HepG2 (cell line): ENCODE results near the gene DCLRE1C. TPM values are rescaled to one million over a fixed set of nuclear protein-coding genes. Genes with fewer than 3 reads are reported as not detected.
A peak's percentile ranks its signal among the peaks of the same experiment; 100 is the strongest.

ENCODE experiments used
- ATAC-seq: fragments of 200-7000 bp; cut with Tn5 transposase; 3 replicates; pipeline ENCODE4 v1.9.1; 2020; ENCODE audit warnings: mild to moderate bottlenecking, moderate library complexity
- BruUV-seq: library from RNA; stranded (reverse); fragments of 400-500 nt; replicated peaks from 2 replicates; lab custom pipeline; 2021; lab: Mats Ljungman, UMichigan
- CTCF ChIA-PET: fragments of 300-600 bp; formaldehyde crosslinking; extraction: SDS; loops from one replicate; lab custom pipeline; 2021; ENCODE audit warnings: low total read pairs, inconsistent platforms, low intra/inter-chr PET ratio; lab: Yijun Ruan, JAX
- POLR2A ChIA-PET: fragments of 350-600 bp; sonication (Branson Sonifier 250); formaldehyde crosslinking; loops from one replicate; lab custom pipeline; 2020; ENCODE audit warnings: antibody characterized with exemption, inconsistent platforms; lab: Yijun Ruan, JAX
- DNase-seq: peaks from one replicate; pipeline ENCODE4 v3.0.0-alpha.2; 2015; ENCODE audit warnings: low spot score
- FAIRE-seq: peaks from 3 replicates; lab custom pipeline; 2011; peaks lifted over from hg19 to GRCh38; lab: Jason Lieb, UNC
- H2AFZ ChIP-seq: one replicate; pipeline ENCODE4 v1.6.1; 2011; ENCODE audit warnings: low read length, inconsistent platforms
- H3K27ac ChIP-seq: fragments of 300-600 bp; 3 replicates; pipeline ENCODE4 v1.8.0; 2011; ENCODE audit warnings: mixed run types, mild to moderate bottlenecking, mixed read lengths, low read length, inconsistent platforms; ENCODE audit not compliant: insufficient read depth; ENCODE audit errors: extremely low read length
- H3K27me3 ChIP-seq, 2 experiments: fragments of 200-600 bp in 1 of 2; 2 replicates in 1 of 2; 3 replicates in 1 of 2; pipeline versions ENCODE4 v1.6.0 to v1.8.0; 2011; ENCODE audit warnings: low read length in 2 of 2, mild to moderate bottlenecking in 2 of 2, moderate library complexity in 2 of 2, inconsistent platforms in 1 of 2; ENCODE audit not compliant: insufficient read depth in 2 of 2, control insufficient read depth in 1 of 2
- H3K36me3 ChIP-seq, 2 experiments: fragments of 200-600 bp in 1 of 2; replicated peaks in 1 of 2; 2 replicates in 1 of 2; 3 replicates in 1 of 2; pipeline versions ENCODE4 v1.5.1 to v1.8.0; 2011; ENCODE audit warnings: low read length in 2 of 2, inconsistent platforms in 1 of 2; ENCODE audit not compliant: insufficient read depth in 2 of 2, control insufficient read depth in 1 of 2
- H3K4me1 ChIP-seq: 2 replicates; pipeline ENCODE4 v1.5.1; 2012; ENCODE audit warnings: low read length, inconsistent platforms; ENCODE audit not compliant: insufficient read depth
- H3K4me2 ChIP-seq: 2 replicates; pipeline ENCODE4 v1.6.0; 2011; ENCODE audit warnings: low read depth, low read length, inconsistent platforms
- H3K4me3 ChIP-seq, 3 experiments: fragments of 200-600 bp in 1 of 3; sonication (generic), shearing (Covaris generic) in 1 of 3; replicated peaks in 1 of 3; 2 replicates each; pipeline ENCODE4 v1.5.1; 2011 to 2016; ENCODE audit warnings: low read length in 3 of 3, inconsistent platforms in 2 of 3, low read depth in 2 of 3, mild to moderate bottlenecking in 2 of 3, control low read depth in 1 of 3, mixed read lengths in 1 of 3; ENCODE audit not compliant: insufficient read depth in 1 of 3
- H3K79me2 ChIP-seq: one replicate; pipeline ENCODE4 v1.6.1; 2011; ENCODE audit warnings: low read length, inconsistent platforms; ENCODE audit not compliant: insufficient read depth
- H3K9ac ChIP-seq: 2 replicates; pipeline ENCODE4 v1.6.0; 2011; ENCODE audit warnings: mild to moderate bottlenecking, low read depth, low read length, inconsistent platforms; ENCODE audit not compliant: insufficient read depth
- H3K9me3 ChIP-seq: 2 replicates; pipeline ENCODE4 v1.5.1; 2012; ENCODE audit warnings: mild to moderate bottlenecking, low read length
- H4K20me1 ChIP-seq: 2 replicates; pipeline ENCODE4 v1.6.0; 2011; ENCODE audit warnings: inconsistent platforms, mild to moderate bottlenecking, low read length, moderate library complexity; ENCODE audit not compliant: insufficient read depth
- MAFK ChIP-seq, 2 experiments: IDR thresholded peaks in 1 of 2; conservative IDR thresholded peaks in 1 of 2; 2 replicates each; pipeline ENCODE4 v1.6.1; 2011; ENCODE audit warnings: improper control_type of control experiment in 2 of 2, low read length in 2 of 2
- POLR2AphosphoS2 ChIP-seq: IDR thresholded peaks from 2 replicates; pipeline ENCODE4 v1.6.1; 2011; ENCODE audit warnings: low read depth, low read length, improper control_type of control experiment
- SMC3 ChIP-seq: IDR thresholded peaks from 2 replicates; pipeline ENCODE4 v1.6.1; 2011; ENCODE audit warnings: low read length, improper control_type of control experiment
- STAG1 ChIP-seq: sonication (generic); formaldehyde crosslinking; IDR thresholded peaks from 2 replicates; pipeline ENCODE4 v1.4.0; 2020; ENCODE audit warnings: missing genetic modification reagents
- ZFP37 ChIP-seq: sonication (generic); formaldehyde crosslinking; IDR thresholded peaks from 2 replicates; pipeline ENCODE4 v1.4.0; 2020; ENCODE audit warnings: missing genetic modification reagents, borderline replicate concordance
- ZMAT5 ChIP-seq: sonication (generic); formaldehyde crosslinking; IDR thresholded peaks from 2 replicates; pipeline ENCODE4 v1.5.0; 2020; ENCODE audit warnings: mild to moderate bottlenecking, low read depth, missing genetic modification reagents, borderline replicate concordance
- WGBS: methylation state at CpG from one replicate; pipeline ENCODE4 v1.1.6; 2017; ENCODE audit warnings: low lambda C conversion rate; 5-methylcytosine and 5-hydroxymethylcytosine counted together
- in situ Hi-C: cut with HindIII; loops from 2 replicates; pipeline ENCODE4 v1.10.0; 2017; ENCODE audit warnings: low pct_unique_long_range_greater_than_20kb; ENCODE audit not compliant: extremely low pct_ligation_motif_present
- intact Hi-C: fragments of 100-400 bp; cut with micrococcal nuclease; formaldehyde crosslinking; loops from one replicate; pipeline ENCODE4 v1.10.0; 2022; ENCODE audit not compliant: unreplicated experiment
- polyA plus RNA-seq, 8 experiments: library from polyadenylated mRNA; depleted of rRNA in 3 of 8; stranded (reverse) in 7 of 8; unstranded in 1 of 8; fragments of >200 nt; fragmentation: Illumina TruSeq in 4 of 8; extraction: Trizol in 4 of 8; gene quantifications; 2 replicates each; pipeline versions ENCODE4 v1.2.1 to v1.2.3, GENCODE V29; 2011 to 2016; ENCODE audit warnings: low read depth in 4 of 8, missing spikeins in 1 of 8, mixed read lengths in 1 of 8; ENCODE audit not compliant: insufficient read depth in 1 of 8
- total RNA-seq, 5 experiments: library from RNA; depleted of rRNA; stranded (reverse); fragments of >200 nt; fragmentation: Illumina TruSeq; extraction: Trizol; gene quantifications; 2 replicates each; pipeline ENCODE4 v1.2.3, GENCODE V29; 2016; ENCODE audit warnings: low read depth in 1 of 5
- TF ChIP-seq, protein P1 (sequence below): sonication (generic); formaldehyde crosslinking; IDR thresholded peaks from 2 replicates; pipeline ENCODE4 v1.4.0; 2020; ENCODE audit warnings: missing genetic modification reagents, mild to moderate bottlenecking, borderline replicate concordance

The DCLRE1C gene
- total and polyA plus RNA-seq, 2 of the 13 experiments (the other 11 are each of a cell fraction or from before 2014, with no cell fraction given) = 3.0 to 10.3 TPM

DNA sequence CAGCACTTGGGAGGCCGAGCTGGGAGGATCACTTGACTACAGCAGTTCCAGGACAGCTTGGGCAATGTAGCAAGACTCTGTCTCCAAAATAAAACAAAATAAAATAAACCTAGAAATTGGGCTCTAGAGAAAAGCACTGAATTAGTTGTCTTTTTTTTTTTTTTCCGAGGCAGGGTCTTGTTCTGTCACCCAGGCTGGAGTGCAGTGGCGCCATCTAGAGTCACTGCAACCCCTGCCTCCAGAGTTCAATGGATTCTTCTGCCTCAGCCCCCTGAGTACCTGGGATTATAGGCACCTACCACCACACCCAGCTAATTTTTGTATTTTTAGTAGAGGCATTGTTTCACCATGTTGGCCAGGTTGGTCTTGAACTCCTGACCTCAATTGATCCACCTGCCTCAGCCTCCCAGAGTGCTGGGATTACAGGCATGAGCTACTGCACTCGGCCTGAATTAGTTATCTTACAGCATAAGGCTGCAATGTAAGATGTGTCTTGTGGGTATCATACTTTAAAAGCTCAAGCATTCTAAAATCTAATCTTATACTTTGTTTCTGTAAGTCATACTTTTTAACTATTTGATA lies 18.1 kb upstream of the DCLRE1C start (continued):
- TF ChIP-seq, protein P1, sequence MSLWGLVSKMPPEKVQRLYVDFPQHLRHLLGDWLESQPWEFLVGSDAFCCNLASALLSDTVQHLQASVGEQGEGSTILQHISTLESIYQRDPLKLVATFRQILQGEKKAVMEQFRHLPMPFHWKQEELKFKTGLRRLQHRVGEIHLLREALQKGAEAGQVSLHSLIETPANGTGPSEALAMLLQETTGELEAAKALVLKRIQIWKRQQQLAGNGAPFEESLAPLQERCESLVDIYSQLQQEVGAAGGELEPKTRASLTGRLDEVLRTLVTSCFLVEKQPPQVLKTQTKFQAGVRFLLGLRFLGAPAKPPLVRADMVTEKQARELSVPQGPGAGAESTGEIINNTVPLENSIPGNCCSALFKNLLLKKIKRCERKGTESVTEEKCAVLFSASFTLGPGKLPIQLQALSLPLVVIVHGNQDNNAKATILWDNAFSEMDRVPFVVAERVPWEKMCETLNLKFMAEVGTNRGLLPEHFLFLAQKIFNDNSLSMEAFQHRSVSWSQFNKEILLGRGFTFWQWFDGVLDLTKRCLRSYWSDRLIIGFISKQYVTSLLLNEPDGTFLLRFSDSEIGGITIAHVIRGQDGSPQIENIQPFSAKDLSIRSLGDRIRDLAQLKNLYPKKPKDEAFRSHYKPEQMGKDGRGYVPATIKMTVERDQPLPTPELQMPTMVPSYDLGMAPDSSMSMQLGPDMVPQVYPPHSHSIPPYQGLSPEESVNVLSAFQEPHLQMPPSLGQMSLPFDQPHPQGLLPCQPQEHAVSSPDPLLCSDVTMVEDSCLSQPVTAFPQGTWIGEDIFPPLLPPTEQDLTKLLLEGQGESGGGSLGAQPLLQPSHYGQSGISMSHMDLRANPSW (CRISPR knock-in tag) = no peak
- TF ChIP-seq STAG1 (CRISPR knock-in tag) = peak; percentile 50
- TF ChIP-seq ZFP37 (CRISPR knock-in tag) = no peak
- TF ChIP-seq ZMAT5 = no peak
- peak; percentile 34; the same call in 1 of the 2 replicates for TF ChIP-seq SMC3
- TF ChIP-seq, all 625 proteins: peak for 4

DNA sequence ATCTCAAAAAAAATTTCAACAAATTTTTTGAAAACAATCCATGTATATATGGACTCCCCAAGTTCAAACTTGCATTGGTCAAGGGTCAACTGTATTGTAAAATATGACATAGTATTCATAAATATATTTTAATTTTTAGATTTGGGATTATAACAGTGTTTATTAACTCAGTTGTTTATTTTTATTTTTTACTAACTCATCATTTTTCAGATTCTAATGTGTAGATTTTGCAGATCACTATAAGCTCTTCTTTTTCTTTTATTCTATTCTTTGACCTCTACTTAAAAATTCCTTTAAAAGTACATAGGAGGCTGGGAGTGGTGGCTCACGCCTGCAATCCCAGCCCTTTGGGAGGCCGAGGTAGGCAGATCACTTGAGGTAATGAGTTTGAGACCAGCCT lies 14.0 kb upstream of the DCLRE1C start:
- H3K27ac ChIP-seq = no peak overlapping the region
- H3K79me2 ChIP-seq = no peaks in the 10 kb centered on the region
- no peak overlapping the region for H2AFZ ChIP-seq
- no peaks in the 10 kb centered on the region for H3K36me3 ChIP-seq
- H3K9me3 ChIP-seq = no peaks in the 10 kb centered on the region
- DNase-seq (no peak), FAIRE-seq (no peak), ATAC-seq (no peak)
- no peak overlapping the region for H3K4me2 ChIP-seq
- ChIA-PET CTCF (no interaction called here), POLR2A (interaction anchor here (1.8 to 2.2 kb wide), 2 partner anchors 9 to 14 kb away, joined by 9 read pairs; partner anchors contain the start of genes DCLRE1C and MEIG1)
- intact Hi-C loops = no loop called here
- TF ChIP-seq POLR2AphosphoS2 (no peak), MAFK (conservative IDR thresholded peaks at IDR 0.05 in 1 of 2, IDR thresholded peaks at IDR 0.05 in 1 of 2; ENCODE audit: low read length in 2 of 2) (peak in 1 of 2 experiments; percentile 48; a peak in 2 of 4 replicates)
- H3K4me3 ChIP-seq = no peak overlapping the region
- H3K4me1 ChIP-seq = peaks cover 10% of the 10 kb centered on the region; the same call in 1 of the 2 replicates
- in situ Hi-C loops = loop anchor here (10.0 kb wide), 1 partner anchor 137 kb away; no protein-coding TSS in a partner anchor
- no TSS peak for BruUV-seq
- H3K9ac ChIP-seq = no peak overlapping the region
- 23% methylated on average over 2 of the region's 2 CpGs for WGBS
- no peaks in the 10 kb centered on the region for H3K27me3 ChIP-seq
- H4K20me1 ChIP-seq = no peaks in the 10 kb centered on the region
